Activated CD4-positive, alpha-beta memory T cell treated with anti-CD3 and anti-CD28 coated beads for 36 hours (primary cell): ENCODE measurements around the gene GPR61. TPM values are rescaled to one million over a fixed set of nuclear protein-coding genes. Genes with fewer than 3 reads are reported as not detected.

Experiments used
- CTCF ChIA-PET: fragments of 350-600 bp; sonication (Branson Sonifier 250); formaldehyde crosslinking; loops from one replicate; lab custom pipeline; 2021; ENCODE audit warnings: antibody characterized with exemption, inconsistent platforms; lab: Charles Lee
- POLR2A ChIA-PET: fragments of 350-600 bp; sonication (Branson Sonifier 250); formaldehyde crosslinking; loops from one replicate; lab custom pipeline; 2021; ENCODE audit warnings: antibody characterized with exemption; lab: Charles Lee
- DNase-seq: peaks from one replicate; pipeline ENCODE4 v3.0.0-alpha.2; 2020
- H3K27ac Mint-ChIP-seq: one replicate; pipeline ENCODE4 v1.8.0; 2021; ENCODE audit warnings: mixed read lengths
- H3K27me3 Mint-ChIP-seq: one replicate; pipeline ENCODE4 v1.8.0; 2021; ENCODE audit warnings: mixed read lengths
- H3K36me3 Mint-ChIP-seq: one replicate; pipeline ENCODE4 v1.8.0; 2021; ENCODE audit warnings: mixed read lengths
- H3K4me1 Mint-ChIP-seq: one replicate; pipeline ENCODE4 v1.8.0; 2021; ENCODE audit warnings: low read depth, mixed read lengths
- H3K4me3 Mint-ChIP-seq: one replicate; pipeline ENCODE4 v1.8.0; 2021; ENCODE audit warnings: mild to moderate bottlenecking, mixed read lengths
- H3K9me3 Mint-ChIP-seq: one replicate; pipeline ENCODE4 v1.8.0; 2021; ENCODE audit warnings: mixed read lengths
- intact Hi-C: fragments of 100-400 bp; cut with micrococcal nuclease; formaldehyde crosslinking; loops from one replicate; pipeline ENCODE4 v1.15.1; 2023
- total RNA-seq, 2 experiments: library from RNA; stranded (reverse); gene quantifications; one replicate each; pipeline ENCODE4 v1.2.3, GENCODE V29; 2021

GPR61 gene
- total RNA-seq, 2 experiments from 2014 or later, result 0.15 TPM; not detected in 1

GRCh38 chr1:109578947-109579443, 39.3 kb downstream of the GPR61 start:
- Mint-ChIP-seq H3K4me3 (no peak overlapping the region), H3K27me3 (no peaks in the 10 kb centered on the region), H3K36me3 (peaks cover 18% of the 10 kb centered on the region), H3K27ac (no peak overlapping the region), H3K9me3 (no peaks in the 10 kb centered on the region), H3K4me1 (no peaks in the 10 kb centered on the region)
- CTCF ChIA-PET, result no interaction called here
- POLR2A ChIA-PET, result no interaction called here
- DNase-seq, result no peak
- intact Hi-C loops, result no loop called here

- POLR2A ChIA-PET, result no interaction called here
- Mint-ChIP-seq H3K4me3 (no peak overlapping the region), H3K27me3 (no peaks in the 10 kb centered on the region), H3K4me1 (no peaks in the 10 kb centered on the region), H3K9me3 (no peaks in the 10 kb centered on the region), H3K36me3 (peaks cover 18% of the 10 kb centered on the region), H3K27ac (no peak overlapping the region)
- DNase-seq, result no peak
- CTCF ChIA-PET, result no interaction called here
- intact Hi-C loops, result no loop called here
Observed at GRCh38 chr1:109579491-109579890, 39.8 kb downstream of the GPR61 start.

- CTCF ChIA-PET, result no interaction called here
- Mint-ChIP-seq H3K4me3 (no peak overlapping the region), H3K9me3 (no peaks in the 10 kb centered on the region), H3K27ac (no peak overlapping the region), H3K4me1 (no peaks in the 10 kb centered on the region), H3K27me3 (no peaks in the 10 kb centered on the region), H3K36me3 (peaks cover 35% of the 10 kb centered on the region)
- intact Hi-C loops, result no loop called here
- DNase-seq, result no peak
- POLR2A ChIA-PET, result no interaction called here
Observed at GRCh38 chr1:109582021-109582420, 42.3 kb downstream of the GPR61 start.

- ChIA-PET CTCF (no interaction called here), POLR2A (no interaction called here)
- peaks cover 33% of the 10 kb centered on the region for H3K36me3 Mint-ChIP-seq
- no peaks in the 10 kb centered on the region for H3K27me3 Mint-ChIP-seq
- no peaks in the 10 kb centered on the region for H3K9me3 Mint-ChIP-seq
- no peak overlapping the region for H3K4me3 Mint-ChIP-seq
- no peak overlapping the region for H3K27ac Mint-ChIP-seq
- intact Hi-C loops, result no loop called here
- no peak for DNase-seq
- H3K4me1 Mint-ChIP-seq, result no peaks in the 10 kb centered on the region
Observed at GRCh38 chr1:109584766-109585165, 45.1 kb downstream of the GPR61 start.

GRCh38 chr1:109586055-109586454, 46.4 kb downstream of the GPR61 start:
- ChIA-PET CTCF (no interaction called here), POLR2A (no interaction called here)
- no peaks in the 10 kb centered on the region for H3K4me1 Mint-ChIP-seq
- H3K36me3 Mint-ChIP-seq, result peaks cover 32% of the 10 kb centered on the region
- DNase-seq, result no peak
- intact Hi-C loops, result no loop called here
- no peaks in the 10 kb centered on the region for H3K9me3 Mint-ChIP-seq
- H3K27me3 Mint-ChIP-seq, result no peaks in the 10 kb centered on the region
- H3K4me3 Mint-ChIP-seq, result no peak overlapping the region
- H3K27ac Mint-ChIP-seq, result no peak overlapping the region

GRCh38 chr1:109589177-109589576, 49.5 kb downstream of the GPR61 start:
- H3K27ac Mint-ChIP-seq, result no peak overlapping the region
- POLR2A ChIA-PET, result no interaction called here
- H3K4me1 Mint-ChIP-seq, result no peaks in the 10 kb centered on the region
- H3K4me3 Mint-ChIP-seq, result no peak overlapping the region
- H3K9me3 Mint-ChIP-seq, result no peaks in the 10 kb centered on the region
- no peaks in the 10 kb centered on the region for H3K27me3 Mint-ChIP-seq
- H3K36me3 Mint-ChIP-seq, result peaks cover 37% of the 10 kb centered on the region
- CTCF ChIA-PET, result no interaction called here
- intact Hi-C loops, result no loop called here
- no peak for DNase-seq

GRCh38 chr1:109589679-109590078, 50.0 kb downstream of the GPR61 start:
- no peak for DNase-seq
- Mint-ChIP-seq H3K27me3 (no peaks in the 10 kb centered on the region), H3K27ac (no peak overlapping the region), H3K4me1 (no peaks in the 10 kb centered on the region), H3K4me3 (no peak overlapping the region), H3K9me3 (no peaks in the 10 kb centered on the region), H3K36me3 (peaks cover 38% of the 10 kb centered on the region)
- POLR2A ChIA-PET, result no interaction called here
- intact Hi-C loops, result no loop called here
- CTCF ChIA-PET, result no interaction called here

- no peak for DNase-seq
- no peaks in the 10 kb centered on the region for H3K9me3 Mint-ChIP-seq
- intact Hi-C loops, result no loop called here
- ChIA-PET POLR2A (no interaction called here), CTCF (no interaction called here)
- no peak overlapping the region for H3K27ac Mint-ChIP-seq
- peaks cover 22% of the 10 kb centered on the region for H3K36me3 Mint-ChIP-seq
- H3K27me3 Mint-ChIP-seq, result no peaks in the 10 kb centered on the region
- no peak overlapping the region for H3K4me3 Mint-ChIP-seq
- H3K4me1 Mint-ChIP-seq, result peaks cover 4% of the 10 kb centered on the region
Observed at GRCh38 chr1:109592916-109593315, 53.2 kb downstream of the GPR61 start.

GRCh38 chr1:109595531-109595930, 55.9 kb downstream of the GPR61 start:
- Mint-ChIP-seq H3K27ac (no peak overlapping the region), H3K4me1 (peaks cover 4% of the 10 kb centered on the region), H3K36me3 (peaks cover 19% of the 10 kb centered on the region), H3K4me3 (no peak overlapping the region), H3K27me3 (no peaks in the 10 kb centered on the region), H3K9me3 (no peaks in the 10 kb centered on the region)
- ChIA-PET POLR2A (no interaction called here), CTCF (interaction anchor here (1.1 to 2.2 kb wide), 2 partner anchors 49 to 63 kb away, joined by 3 to 6 read pairs; no protein-coding TSS in a partner anchor)
- no peak for DNase-seq
- intact Hi-C loops, result no loop called here

Other genes starting within 250 kb of the GPR61 start
- gene MYBPHL, start 232.9 kb upstream of the GPR61 start, total RNA-seq, result not detected
- gene SORT1, start 142.0 kb upstream of the GPR61 start, total RNA-seq, result under 1 TPM; 0.31 to 0.51 TPM
- 100 to 1,000 TPM; 217 to 218 TPM for gene PSMA5, start 113.4 kb upstream of the GPR61 start, total RNA-seq
- not detected for gene SYPL2, start 73.3 kb upstream of the GPR61 start, total RNA-seq
- gene ATXN7L2, start 56.0 kb upstream of the GPR61 start, total RNA-seq, result 10 to 100 TPM; 10.7 to 11.1 TPM
- gene CYB561D1, start 45.8 kb upstream of the GPR61 start, total RNA-seq, result 1 to 10 TPM; 6.6 to 8.7 TPM
- gene AMIGO1, start 30.1 kb upstream of the GPR61 start, total RNA-seq, result 1 to 10 TPM; 1.8 to 2.2 TPM
- gene GNAI3, start 8.7 kb downstream of the GPR61 start, total RNA-seq, result 1 to 10 TPM; 9.2 to 9.9 TPM
- gene GNAT2, start 79.7 kb downstream of the GPR61 start, total RNA-seq, result under 1 TPM; 0.29 to 0.31 TPM
- gene AMPD2, start 80.0 kb downstream of the GPR61 start, total RNA-seq, result 10 to 100 TPM; 79.1 to 93.3 TPM
- gene GSTM4, start 116.2 kb downstream of the GPR61 start, total RNA-seq, result 10 to 100 TPM in 1 of 2 experiments, 1 to 10 TPM in 1; 8.2 to 12.0 TPM
- 10 to 100 TPM in 1 of 2 experiments, 1 to 10 TPM in 1; 8.2 to 11.9 TPM for gene GSTM2, start 128.2 kb downstream of the GPR61 start, total RNA-seq
- under 1 TPM in 1 of 2 experiments, not detected in 1; 0.22 TPM for gene GSTM1, start 147.9 kb downstream of the GPR61 start, total RNA-seq
- gene GSTM5, start 172.4 kb downstream of the GPR61 start, total RNA-seq, result not detected
- gene GSTM3, start 201.2 kb downstream of the GPR61 start, total RNA-seq, result 1 to 10 TPM; 1.6 to 2.1 TPM
- not detected for gene EPS8L3, start 224.1 kb downstream of the GPR61 start, total RNA-seq